Vagina (tissue), 2 donors: ENCODE results near the gene TOMM22. TPM values are rescaled to one million over a fixed set of nuclear protein-coding genes. Genes with fewer than 3 reads are reported as not detected.
A peak's percentile ranks its signal among the peaks of the same experiment; 100 is the strongest.

Experiments used
- DNase-seq, 2 donors: peaks; one replicate each; pipeline ENCODE4 v3.0.0-alpha.2; 2017; ENCODE audit errors: extremely low spot score in 2 of 2
- H3K27ac ChIP-seq: fragments of 200-600 bp; sonication (generic); one replicate; pipeline ENCODE4 v1.5.1; 2019
- H3K27me3 ChIP-seq: fragments of 200-600 bp; sonication (generic); one replicate; pipeline ENCODE4 v1.5.1; 2019
- H3K36me3 ChIP-seq, 2 donors: fragments of 200-600 bp; sonication (generic); one replicate each; pipeline ENCODE4 v1.5.1; 2017 to 2019
- H3K4me1 ChIP-seq: fragments of 200-600 bp; sonication (generic); one replicate; pipeline ENCODE4 v1.5.1; 2019
- H3K4me3 ChIP-seq, 2 donors: fragments of 200-600 bp; sonication (generic); 1 replicate in 1 of 2; 2 replicates in 1 of 2; pipeline ENCODE4 v1.5.1; 2016 to 2019
- H3K9me3 ChIP-seq: fragments of 200-600 bp; sonication (generic); one replicate; pipeline ENCODE4 v1.5.1; 2019
- CTCF ChIP-seq, 3 experiments: fragments of 450-650 bp in 2 of 3; fragments of 200-600 bp in 1 of 3; sonication (generic) in 1 of 3; IDR thresholded peaks; one replicate each; pipeline ENCODE4 v1.5.1; 2017 to 2019; ENCODE audit warnings: antibody characterized with exemption in 3 of 3, mild to moderate bottlenecking in 2 of 3, moderate library complexity in 2 of 3
- POLR2A ChIP-seq, 2 donors: fragments of 450-650 bp; IDR thresholded peaks; one replicate each; pipeline ENCODE4 v1.6.1; 2017; ENCODE audit warnings: antibody characterized with exemption in 2 of 2, mild to moderate bottlenecking in 2 of 2, moderate library complexity in 2 of 2
- POLR2AphosphoS5 ChIP-seq, 2 donors: sonication (generic); formaldehyde crosslinking; IDR thresholded peaks; one replicate each; pipeline ENCODE4 v1.9.0; 2017; ENCODE audit warnings: antibody characterized with exemption in 2 of 2, mild to moderate bottlenecking in 2 of 2, low read depth in 1 of 2; ENCODE audit not compliant: insufficient read depth in 1 of 2
- intact Hi-C: fragments of 100-400 bp; cut with DNase I; formaldehyde crosslinking; loops from one replicate; pipeline ENCODE4 v1.15.1; 2023
- total RNA-seq: library from RNA; depleted of rRNA; stranded (reverse); fragments of >200 nt; gene quantifications from one replicate; pipeline ENCODE4 v1.2.3, GENCODE V29; 2016

TOMM22 gene
- total RNA-seq, 1 donor from 2014 or later, result 21.1 TPM

GRCh38 chr22:38707984-38708383 is 26.2 kb downstream of the TOMM22 start:
- intact Hi-C loops, result loop anchor here (5.0 kb wide), 1 partner anchor 44 kb away; no protein-coding TSS in a partner anchor
- Histone ChIP-seq H3K27me3 (no peaks in the 10 kb centered on the region), H3K4me1 (peaks cover 58% of the 10 kb centered on the region), H3K36me3 (peaks cover 0 to 9% of the 10 kb centered on the region in 2 donors), H3K27ac (peak overlapping the region; percentile 6), H3K4me3 (no peak overlapping the region), H3K9me3 (no peaks in the 10 kb centered on the region)
- DNase-seq, result no peak
- TF ChIP-seq POLR2A (IDR thresholded peaks at IDR 0.05), result no peak
- no peak for TF ChIP-seq CTCF (IDR thresholded peaks at IDR 0.05)
- TF ChIP-seq POLR2AphosphoS5 (IDR thresholded peaks at IDR 0.05; ENCODE audit: insufficient read depth in 1 of 2, low read depth in 1 of 2), result no peak

GRCh38 chr22:38709306-38709705 is 27.5 kb downstream of the TOMM22 start:
- Histone ChIP-seq H3K4me3 (no peak overlapping the region), H3K36me3 (peaks cover 0 to 9% of the 10 kb centered on the region in 2 donors), H3K4me1 (peaks cover 72% of the 10 kb centered on the region), H3K9me3 (no peaks in the 10 kb centered on the region), H3K27ac (no peak overlapping the region), H3K27me3 (no peaks in the 10 kb centered on the region)
- intact Hi-C loops, result loop anchor here (5.0 kb wide), 1 partner anchor 43 kb away; no protein-coding TSS in a partner anchor
- no peak for TF ChIP-seq CTCF (IDR thresholded peaks at IDR 0.05)
- DNase-seq, result no peak

- no peak for DNase-seq
- H3K9me3 ChIP-seq, result no peaks in the 10 kb centered on the region
- peaks cover 0 to 9% of the 10 kb centered on the region in 2 donors for H3K36me3 ChIP-seq
- intact Hi-C loops, result no loop called here
- H3K27ac ChIP-seq, result no peak overlapping the region
- no peak for TF ChIP-seq CTCF (IDR thresholded peaks at IDR 0.05)
- no peak for TF ChIP-seq POLR2A (IDR thresholded peaks at IDR 0.05)
- TF ChIP-seq POLR2AphosphoS5 (IDR thresholded peaks at IDR 0.05; ENCODE audit: insufficient read depth in 1 of 2, low read depth in 1 of 2), result no peak
- H3K4me1 ChIP-seq, result peaks cover 75% of the 10 kb centered on the region
- H3K27me3 ChIP-seq, result no peaks in the 10 kb centered on the region
- H3K4me3 ChIP-seq, result no peak overlapping the region
Observed at GRCh38 chr22:38710351-38710750, 28.6 kb downstream of the TOMM22 start.

- H3K4me3 ChIP-seq, result no peak overlapping the region
- H3K9me3 ChIP-seq, result no peaks in the 10 kb centered on the region
- TF ChIP-seq POLR2A (IDR thresholded peaks at IDR 0.05), result no peak
- TF ChIP-seq CTCF (IDR thresholded peaks at IDR 0.05), result no peak
- TF ChIP-seq POLR2AphosphoS5 (IDR thresholded peaks at IDR 0.05; ENCODE audit: insufficient read depth in 1 of 2, low read depth in 1 of 2), result no peak
- H3K27ac ChIP-seq, result no peak overlapping the region
- intact Hi-C loops, result no loop called here
- H3K4me1 ChIP-seq, result peaks cover 80% of the 10 kb centered on the region
- no peaks in the 10 kb centered on the region for H3K27me3 ChIP-seq
- DNase-seq, result no peak
- peaks cover 0 to 9% of the 10 kb centered on the region in 2 donors for H3K36me3 ChIP-seq
Observed at GRCh38 chr22:38710866-38711265, 29.1 kb downstream of the TOMM22 start.

- no peak overlapping the region for H3K27ac ChIP-seq
Observed at GRCh38 chr22:38712486-38713207, 30.9 kb downstream of the TOMM22 start.

More at GRCh38 chr22:38712486-38713207, 30.9 kb downstream of the TOMM22 start:
- peaks cover 71% of the 10 kb centered on the region for H3K4me1 ChIP-seq
- H3K27me3 ChIP-seq, result no peaks in the 10 kb centered on the region
- intact Hi-C loops, result no loop called here
- DNase-seq, result no peak
- H3K4me3 ChIP-seq, result no peak overlapping the region
- no peak for TF ChIP-seq POLR2A (IDR thresholded peaks at IDR 0.05)
- TF ChIP-seq CTCF (IDR thresholded peaks at IDR 0.05), result no peak
- TF ChIP-seq POLR2AphosphoS5 (IDR thresholded peaks at IDR 0.05; ENCODE audit: insufficient read depth in 1 of 2, low read depth in 1 of 2), result no peak
- H3K9me3 ChIP-seq, result no peaks in the 10 kb centered on the region
- peaks cover 0 to 24% of the 10 kb centered on the region in 2 donors for H3K36me3 ChIP-seq
